ENCODE measurements around the gene POM121L2. TPM values are rescaled to one million over a fixed set of nuclear protein-coding genes. Genes with fewer than 3 reads are reported as not detected.
"Not testable (repeated sequence)": the region's sequence is repeated elsewhere in the genome, so short reads cannot be mapped to it uniquely, and the experiment has no call there.

POM121L2 gene
- total RNA-seq, 5 donors from 2014 or later (not counting 1 experiment from before 2014, with no cell fraction given) = not detected

GRCh38 chr6:27268803-27269202, 43.3 kb downstream of the POM121L2 start:
- Mint-ChIP-seq H3K4me3 (no peak overlapping the region), H3K27ac (no peak overlapping the region), H3K9me3 (no peaks in the 10 kb centered on the region), H3K27me3 (peaks cover 58 to 78% of the 10 kb centered on the region in 2 donors), H3K36me3 (no peaks in the 10 kb centered on the region), H3K4me1 (peaks cover 0 to 2% (median 0%) of the 10 kb centered on the region in 3 donors)
- no peak for ATAC-seq (replicated peaks in 1 of 4)
- Histone ChIP-seq H3K4me1 (ENCODE audit: control insufficient read depth in 1 of 2, extremely low read depth in 1 of 2, insufficient read depth in 2 of 2, low read length in 2 of 2) (no peaks in the 10 kb centered on the region), H3K27me3 (replicated peaks in 1 of 2; ENCODE audit: control insufficient read depth in 2 of 2, extremely low read depth in 1 of 2, insufficient read depth in 2 of 2, low read length in 1 of 2) (peaks cover 4 to 56% of the 10 kb centered on the region in 2 experiments), H3K9me3 (no peaks in the 10 kb centered on the region), H3K36me3 (ENCODE audit: control insufficient read depth in 2 of 2, extremely low read depth in 1 of 2, insufficient read depth in 1 of 2, low read length in 1 of 2) (no peaks in the 10 kb centered on the region), H3K27ac (ENCODE audit: low read length) (no peak overlapping the region), H3K4me3 (ENCODE audit: control insufficient read depth in 1 of 2, extremely low read depth in 1 of 2, low read length in 1 of 2) (no peak overlapping the region)
- ChIA-PET POLR2A (no interaction called here), CTCF (no interaction called here)
- DNase-seq = no peak
- 93% methylated on average over 4 of the region's 14 CpGs for WGBS (ENCODE audit: insufficient coverage)

GRCh38 chr6:27267857-27268434, 44.1 kb downstream of the POM121L2 start:
- Mint-ChIP-seq H3K36me3 (no peaks in the 10 kb centered on the region), H3K27me3 (peaks cover 57 to 78% of the 10 kb centered on the region in 2 donors), H3K4me3 (no peak overlapping the region), H3K9me3 (no peaks in the 10 kb centered on the region), H3K27ac (no peak overlapping the region), H3K4me1 (peaks cover 0 to 2% (median 0%) of the 10 kb centered on the region in 3 donors)
- Histone ChIP-seq H3K9me3 (no peaks in the 10 kb centered on the region), H3K27me3 (replicated peaks in 1 of 2; ENCODE audit: control insufficient read depth in 2 of 2, extremely low read depth in 1 of 2, insufficient read depth in 2 of 2, low read length in 1 of 2) (peaks cover 0 to 53% of the 10 kb centered on the region in 2 experiments), H3K27ac (ENCODE audit: low read length) (no peak overlapping the region), H3K36me3 (ENCODE audit: control insufficient read depth in 2 of 2, extremely low read depth in 1 of 2, insufficient read depth in 1 of 2, low read length in 1 of 2) (no peaks in the 10 kb centered on the region), H3K4me3 (ENCODE audit: control insufficient read depth in 1 of 2, extremely low read depth in 1 of 2, low read length in 1 of 2) (no peak overlapping the region), H3K4me1 (ENCODE audit: control insufficient read depth in 1 of 2, extremely low read depth in 1 of 2, insufficient read depth in 2 of 2, low read length in 2 of 2) (no peaks in the 10 kb centered on the region)
- ATAC-seq (replicated peaks in 1 of 4) (no peak), DNase-seq (no peak)
- ChIA-PET CTCF (interaction anchor here in 1 of 2 donors (1.0 kb wide), 1 partner anchor 13 kb away, joined by 3 read pairs; no protein-coding TSS in a partner anchor), POLR2A (no interaction called here)
- WGBS (ENCODE audit: insufficient coverage) = 26% methylated on average over 20 of the region's 22 CpGs

GRCh38 chr6:27267003-27267402, 45.1 kb downstream of the POM121L2 start:
- H3K9me3 Mint-ChIP-seq; POLR2A ChIA-PET; H3K9me3 ChIP-seq; H3K36me3 Mint-ChIP-seq; H3K4me3 Mint-ChIP-seq; ATAC-seq (replicated peaks in 1 of 4); H3K27ac Mint-ChIP-seq; H3K27ac ChIP-seq (ENCODE audit: low read length); H3K4me3 ChIP-seq (ENCODE audit: control insufficient read depth in 1 of 2, extremely low read depth in 1 of 2, low read length in 1 of 2); H3K4me1 ChIP-seq (ENCODE audit: control insufficient read depth in 1 of 2, extremely low read depth in 1 of 2, insufficient read depth in 2 of 2, low read length in 2 of 2); H3K36me3 ChIP-seq (ENCODE audit: control insufficient read depth in 2 of 2, extremely low read depth in 1 of 2, insufficient read depth in 1 of 2, low read length in 1 of 2); H3K4me1 Mint-ChIP-seq; DNase-seq: not testable (repeated sequence)
- WGBS (ENCODE audit: insufficient coverage) = no CpG with 5 or more reads among the region's 3 CpGs
- peaks cover 51 to 79% of the 10 kb centered on the region in 2 donors for H3K27me3 Mint-ChIP-seq
- peaks cover 3 to 55% of the 10 kb centered on the region in 2 experiments for H3K27me3 ChIP-seq (replicated peaks in 1 of 2; ENCODE audit: control insufficient read depth in 2 of 2, extremely low read depth in 1 of 2, insufficient read depth in 2 of 2, low read length in 1 of 2)
- CTCF ChIA-PET = interaction anchor here in 1 of 2 donors (0.6 kb wide), 1 partner anchor 21 kb away, joined by 3 read pairs; no protein-coding TSS in a partner anchor

- ATAC-seq (replicated peaks in 1 of 4) (no peak), DNase-seq (no peak)
- no peak overlapping the region for H3K27ac Mint-ChIP-seq
- no peaks in the 10 kb centered on the region for H3K36me3 ChIP-seq (ENCODE audit: control insufficient read depth in 2 of 2, extremely low read depth in 1 of 2, insufficient read depth in 1 of 2, low read length in 1 of 2)
- ChIA-PET POLR2A (no interaction called here), CTCF (no interaction called here)
- H3K4me1 Mint-ChIP-seq = peaks cover 0 to 2% (median 2%) of the 10 kb centered on the region in 3 donors
- no peaks in the 10 kb centered on the region for H3K9me3 ChIP-seq
- peaks cover 0 to 11% of the 10 kb centered on the region in 2 experiments for H3K4me1 ChIP-seq (ENCODE audit: control insufficient read depth in 1 of 2, extremely low read depth in 1 of 2, insufficient read depth in 2 of 2, low read length in 2 of 2)
- no peaks in the 10 kb centered on the region for H3K36me3 Mint-ChIP-seq
- H3K27ac ChIP-seq (ENCODE audit: low read length) = no peak overlapping the region
- peaks cover 7 to 67% of the 10 kb centered on the region in 2 experiments for H3K27me3 ChIP-seq (replicated peaks in 1 of 2; ENCODE audit: control insufficient read depth in 2 of 2, extremely low read depth in 1 of 2, insufficient read depth in 2 of 2, low read length in 1 of 2)
- H3K9me3 Mint-ChIP-seq = no peaks in the 10 kb centered on the region
- H3K4me3 Mint-ChIP-seq = no peak overlapping the region
- peaks cover 54 to 85% of the 10 kb centered on the region in 2 donors for H3K27me3 Mint-ChIP-seq
- WGBS (ENCODE audit: insufficient coverage) = 86% methylated on average over 5 of the region's 8 CpGs
- H3K4me3 ChIP-seq (ENCODE audit: control insufficient read depth in 1 of 2, extremely low read depth in 1 of 2, low read length in 1 of 2) = no peak overlapping the region
Observed at GRCh38 chr6:27263886-27264285, 48.2 kb downstream of the POM121L2 start.

GRCh38 chr6:27260836-27261375, 51.2 kb downstream of the POM121L2 start:
- no peak overlapping the region for H3K27ac ChIP-seq (ENCODE audit: low read length)
- Mint-ChIP-seq H3K36me3 (no peaks in the 10 kb centered on the region), H3K27me3 (peaks cover 61 to 90% of the 10 kb centered on the region in 2 donors), H3K4me3 (no peak overlapping the region), H3K9me3 (no peaks in the 10 kb centered on the region), H3K4me1 (peaks cover 0 to 2% (median 0%) of the 10 kb centered on the region in 3 donors), H3K27ac (no peak overlapping the region)
- peaks cover 8 to 55% of the 10 kb centered on the region in 2 experiments for H3K27me3 ChIP-seq (replicated peaks in 1 of 2; ENCODE audit: control insufficient read depth in 2 of 2, extremely low read depth in 1 of 2, insufficient read depth in 2 of 2, low read length in 1 of 2)
- H3K4me3 ChIP-seq (ENCODE audit: control insufficient read depth in 1 of 2, extremely low read depth in 1 of 2, low read length in 1 of 2) = no peak overlapping the region
- peaks cover 0 to 11% of the 10 kb centered on the region in 2 experiments for H3K4me1 ChIP-seq (ENCODE audit: control insufficient read depth in 1 of 2, extremely low read depth in 1 of 2, insufficient read depth in 2 of 2, low read length in 2 of 2)
- ATAC-seq (replicated peaks in 1 of 4) (no peak), DNase-seq (no peak)
- no peaks in the 10 kb centered on the region for H3K9me3 ChIP-seq
- ChIA-PET CTCF (interaction anchor here in 1 of 2 donors (0.6 kb wide), 1 partner anchor 183 kb away, joined by 4 read pairs; no protein-coding TSS in a partner anchor), POLR2A (no interaction called here)
- H3K36me3 ChIP-seq (ENCODE audit: control insufficient read depth in 2 of 2, extremely low read depth in 1 of 2, insufficient read depth in 1 of 2, low read length in 1 of 2) = no peaks in the 10 kb centered on the region
- WGBS (ENCODE audit: insufficient coverage) = 9% methylated on average over 8 of the region's 30 CpGs

- Histone ChIP-seq H3K4me3 (ENCODE audit: control insufficient read depth in 1 of 2, extremely low read depth in 1 of 2, low read length in 1 of 2) (no peak overlapping the region), H3K27ac (ENCODE audit: low read length) (no peak overlapping the region), H3K36me3 (ENCODE audit: control insufficient read depth in 2 of 2, extremely low read depth in 1 of 2, insufficient read depth in 1 of 2, low read length in 1 of 2) (no peaks in the 10 kb centered on the region), H3K4me1 (ENCODE audit: control insufficient read depth in 1 of 2, extremely low read depth in 1 of 2, insufficient read depth in 2 of 2, low read length in 2 of 2) (peaks cover 0 to 11% of the 10 kb centered on the region in 2 experiments), H3K27me3 (replicated peaks in 1 of 2; ENCODE audit: control insufficient read depth in 2 of 2, extremely low read depth in 1 of 2, insufficient read depth in 2 of 2, low read length in 1 of 2) (peaks cover 8 to 50% of the 10 kb centered on the region in 2 experiments), H3K9me3 (no peaks in the 10 kb centered on the region)
- ATAC-seq (replicated peaks in 1 of 4) (no peak), DNase-seq (no peak)
- Mint-ChIP-seq H3K36me3 (no peaks in the 10 kb centered on the region), H3K4me3 (no peak overlapping the region), H3K27ac (no peak overlapping the region), H3K4me1 (peaks cover 0 to 2% (median 0%) of the 10 kb centered on the region in 3 donors), H3K27me3 (peaks cover 63 to 90% of the 10 kb centered on the region in 2 donors), H3K9me3 (no peaks in the 10 kb centered on the region)
- ChIA-PET POLR2A (no interaction called here), CTCF (no interaction called here)
- 17% methylated on average over 18 of the region's 21 CpGs for WGBS (ENCODE audit: insufficient coverage)
Observed at GRCh38 chr6:27260369-27260768, 51.7 kb downstream of the POM121L2 start.

Data from T-cell (primary cell).